Upper lobe of right lung (tissue), 1 donor: Measurements from ENCODE around the gene KRTAP5-8. TPM values are rescaled to one million over a fixed set of nuclear protein-coding genes. Genes with fewer than 3 reads are reported as not detected.
"Not testable (repeated sequence)": the region's sequence is repeated elsewhere in the genome, so short reads cannot be mapped to it uniquely, and the experiment has no call there.

Experiments
- ATAC-seq: fragments of 200-7000 bp; cut with Tn5 transposase; one replicate; pipeline ENCODE4 v1.9.1; 2020; ENCODE audit warnings: mild to moderate bottlenecking, moderate library complexity
- DNase-seq: peaks from one replicate; pipeline ENCODE4 v3.0.0-alpha.2; 2020
- H3K27ac ChIP-seq: fragments of 200-600 bp; one replicate; pipeline ENCODE4 v1.8.0; 2022
- H3K27me3 ChIP-seq: fragments of 200-600 bp; one replicate; pipeline ENCODE4 v1.8.0; 2022; ENCODE audit warnings: mild to moderate bottlenecking
- H3K36me3 ChIP-seq: fragments of 200-600 bp; one replicate; pipeline ENCODE4 v1.8.0; 2022
- H3K4me1 ChIP-seq: fragments of 200-600 bp; one replicate; pipeline ENCODE4 v1.8.0; 2022
- H3K4me3 ChIP-seq: fragments of 200-600 bp; one replicate; pipeline ENCODE4 v1.8.0; 2022; ENCODE audit warnings: mild to moderate bottlenecking
- H3K9me3 ChIP-seq: fragments of 200-600 bp; one replicate; pipeline ENCODE4 v1.8.0; 2022
- intact Hi-C: fragments of 100-400 bp; cut with DNase I; formaldehyde crosslinking; loops from one replicate; pipeline ENCODE4 v1.11.0; 2022
- total RNA-seq: library from RNA; stranded (reverse); fragmentation: NEBNext Ultra II Directional; extraction: Animal tissue kit (Norgen Biotek cat#: 25700); gene quantifications from one replicate; pipeline ENCODE4 v1.2.1, GENCODE V29; 2021
- TF ChIP-seq, protein P1 (sequence below): fragments of 200-600 bp; IDR thresholded peaks from one replicate; pipeline ENCODE4 v1.8.0; 2022; ENCODE audit warnings: antibody characterized with exemption
- donor health status: DM: no; HTN: yes; CAD: no; lungs with severe emphysema.

The KRTAP5-8 gene
- total RNA-seq, 1 donor from 2014 or later, result not detected

DNA sequence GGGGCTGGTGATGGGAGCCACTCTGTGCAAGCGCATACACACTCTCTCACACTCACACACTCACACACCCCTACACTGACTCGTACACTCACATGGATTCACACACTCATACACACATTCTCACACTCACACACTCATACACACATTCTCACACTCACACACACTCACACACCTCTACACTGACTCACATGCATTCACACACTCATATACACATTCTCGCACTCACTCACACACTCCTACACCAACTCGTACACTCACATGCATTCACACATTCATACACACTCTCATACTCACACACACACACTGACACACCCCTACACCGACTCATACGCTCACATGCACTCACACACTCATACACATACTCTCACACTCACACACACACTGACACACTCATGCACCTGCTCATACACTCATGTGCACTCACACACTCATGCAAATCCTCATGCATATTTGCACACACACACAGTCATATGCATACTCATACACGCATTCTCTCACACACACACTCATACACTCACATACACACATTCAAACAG lies 39.7 kb downstream of the KRTAP5-8 start:
- DNase-seq, result no peak
- intact Hi-C loops, result no loop called here
- H3K27ac ChIP-seq, result no peak overlapping the region
- no peaks in the 10 kb centered on the region for H3K4me1 ChIP-seq
- H3K27me3 ChIP-seq, result no peaks in the 10 kb centered on the region
- no peak overlapping the region for H3K4me3 ChIP-seq
- TF ChIP-seq, protein P1, sequence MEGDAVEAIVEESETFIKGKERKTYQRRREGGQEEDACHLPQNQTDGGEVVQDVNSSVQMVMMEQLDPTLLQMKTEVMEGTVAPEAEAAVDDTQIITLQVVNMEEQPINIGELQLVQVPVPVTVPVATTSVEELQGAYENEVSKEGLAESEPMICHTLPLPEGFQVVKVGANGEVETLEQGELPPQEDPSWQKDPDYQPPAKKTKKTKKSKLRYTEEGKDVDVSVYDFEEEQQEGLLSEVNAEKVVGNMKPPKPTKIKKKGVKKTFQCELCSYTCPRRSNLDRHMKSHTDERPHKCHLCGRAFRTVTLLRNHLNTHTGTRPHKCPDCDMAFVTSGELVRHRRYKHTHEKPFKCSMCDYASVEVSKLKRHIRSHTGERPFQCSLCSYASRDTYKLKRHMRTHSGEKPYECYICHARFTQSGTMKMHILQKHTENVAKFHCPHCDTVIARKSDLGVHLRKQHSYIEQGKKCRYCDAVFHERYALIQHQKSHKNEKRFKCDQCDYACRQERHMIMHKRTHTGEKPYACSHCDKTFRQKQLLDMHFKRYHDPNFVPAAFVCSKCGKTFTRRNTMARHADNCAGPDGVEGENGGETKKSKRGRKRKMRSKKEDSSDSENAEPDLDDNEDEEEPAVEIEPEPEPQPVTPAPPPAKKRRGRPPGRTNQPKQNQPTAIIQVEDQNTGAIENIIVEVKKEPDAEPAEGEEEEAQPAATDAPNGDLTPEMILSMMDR, result no peak
- no peaks in the 10 kb centered on the region for H3K9me3 ChIP-seq
- no peak for ATAC-seq
- H3K36me3 ChIP-seq, result no peaks in the 10 kb centered on the region

- H3K27ac ChIP-seq, H3K4me1 ChIP-seq, H3K4me3 ChIP-seq, H3K27me3 ChIP-seq, intact Hi-C loops, ATAC-seq, H3K9me3 ChIP-seq, H3K36me3 ChIP-seq, DNase-seq: not testable (repeated sequence)
Observed at GRCh38 chr11:71579513-71579912, 41.7 kb downstream of the KRTAP5-8 start.

DNA sequence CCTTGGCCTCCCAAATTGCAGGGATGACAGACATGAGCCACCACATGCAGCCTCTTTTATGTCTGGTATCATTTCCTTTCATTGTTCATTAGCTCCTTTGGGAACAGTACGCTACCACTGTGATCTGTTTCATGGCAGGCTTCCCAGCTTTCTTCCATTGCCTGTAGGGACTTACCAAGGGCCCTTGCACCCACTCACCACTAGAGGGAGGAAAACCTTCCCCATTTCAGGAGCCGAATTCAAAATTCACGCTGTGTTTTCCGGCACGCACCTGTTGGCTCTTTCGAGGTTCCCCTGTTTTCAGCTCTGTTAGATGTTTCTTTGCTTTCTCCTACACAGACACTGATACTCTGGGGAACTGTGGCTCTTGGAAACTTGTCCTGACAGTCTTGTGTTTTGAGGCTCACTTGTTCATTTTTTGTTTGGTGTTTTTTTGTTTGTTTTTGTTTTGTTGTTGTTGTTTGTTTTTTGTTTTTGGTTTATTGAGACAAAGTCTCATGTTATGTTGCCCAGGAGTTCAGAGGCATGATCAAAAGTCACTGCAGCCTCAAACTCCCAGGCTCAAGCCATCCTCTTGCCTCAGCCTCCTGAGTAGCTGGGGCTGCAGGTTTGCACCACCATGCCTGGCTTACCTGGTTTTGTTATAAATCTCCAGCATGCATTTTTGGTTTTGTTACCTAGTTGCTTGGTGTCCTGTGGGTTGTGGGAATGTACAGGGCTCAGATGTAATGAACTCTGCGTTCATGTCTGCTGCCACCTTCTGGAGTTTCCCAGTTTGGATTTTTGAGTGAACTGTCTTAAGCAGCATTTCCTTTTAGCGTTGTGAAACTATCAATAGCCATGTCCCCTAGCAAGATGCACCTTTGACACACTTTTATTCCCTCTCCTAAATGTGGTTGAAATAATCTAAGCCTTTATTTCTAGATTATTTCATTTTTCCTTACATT lies 42.5 kb downstream of the KRTAP5-8 start:
- Histone ChIP-seq H3K4me3 (no peak overlapping the region), H3K27me3 (no peaks in the 10 kb centered on the region), H3K9me3 (no peaks in the 10 kb centered on the region), H3K4me1 (no peaks in the 10 kb centered on the region), H3K27ac (no peak overlapping the region), H3K36me3 (no peaks in the 10 kb centered on the region)
- DNase-seq, result no peak
- TF ChIP-seq, protein P1, result peak; percentile 92
- intact Hi-C loops, result no loop called here
- ATAC-seq, result peak; percentile 86

- intact Hi-C loops, result no loop called here
- Histone ChIP-seq H3K36me3 (no peaks in the 10 kb centered on the region), H3K4me1 (no peaks in the 10 kb centered on the region), H3K4me3 (no peak overlapping the region), H3K27ac (no peak overlapping the region), H3K27me3 (no peaks in the 10 kb centered on the region), H3K9me3 (no peaks in the 10 kb centered on the region)
- TF ChIP-seq, protein P1, result no peak
- DNase-seq (no peak), ATAC-seq (no peak)
Observed at GRCh38 chr11:71581826-71582225, 44.0 kb downstream of the KRTAP5-8 start.

DNA sequence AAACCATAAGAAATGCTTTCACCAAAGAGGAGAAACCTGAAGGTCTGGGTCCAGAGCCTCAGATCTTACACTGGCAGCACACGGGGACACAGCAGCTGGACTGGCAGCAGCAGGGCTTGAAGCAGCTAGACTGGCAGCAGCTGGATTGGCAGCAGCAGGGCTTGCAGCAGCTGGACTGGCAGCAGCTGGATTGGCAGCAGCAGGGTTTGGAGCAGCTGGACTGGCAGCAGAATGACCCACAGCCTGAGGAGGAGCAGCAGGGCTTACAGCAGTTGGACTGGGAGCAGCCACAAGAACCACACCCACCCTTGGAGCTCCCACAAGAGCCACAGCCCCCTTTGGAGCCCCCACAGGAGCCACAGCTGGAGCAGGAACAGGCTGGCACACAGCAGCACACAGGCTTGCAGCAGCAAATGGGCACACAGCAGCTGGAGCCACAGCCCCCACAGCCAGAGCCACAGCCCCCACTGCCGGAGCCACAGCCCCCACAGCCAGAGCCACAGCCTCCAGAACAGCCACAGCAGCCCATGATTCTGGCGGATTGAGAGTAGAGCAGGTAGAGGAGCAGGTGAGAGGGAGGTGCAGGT lies 44.6 kb downstream of the KRTAP5-8 start, which contains the start of gene KRTAP5-11:
KRTAP5-11 (minus strand) TSS at position 567 of the 587 bp plus-strand sequence; CDS start at position 529, 38 bp downstream.
- DNase-seq (no peak), ATAC-seq (no peak)
- no peaks in the 10 kb centered on the region for H3K27me3 ChIP-seq
- H3K4me1 ChIP-seq, result no peaks in the 10 kb centered on the region
- no peak within 1 kb of the TSS for H3K27ac ChIP-seq
- H3K36me3 ChIP-seq, result no peaks in the 10 kb centered on the region
- TF ChIP-seq, protein P1, result no peak
- no peak within 1 kb of the TSS for H3K4me3 ChIP-seq
- H3K9me3 ChIP-seq, result no peaks in the 10 kb centered on the region
- intact Hi-C loops, result no loop called here

DNA sequence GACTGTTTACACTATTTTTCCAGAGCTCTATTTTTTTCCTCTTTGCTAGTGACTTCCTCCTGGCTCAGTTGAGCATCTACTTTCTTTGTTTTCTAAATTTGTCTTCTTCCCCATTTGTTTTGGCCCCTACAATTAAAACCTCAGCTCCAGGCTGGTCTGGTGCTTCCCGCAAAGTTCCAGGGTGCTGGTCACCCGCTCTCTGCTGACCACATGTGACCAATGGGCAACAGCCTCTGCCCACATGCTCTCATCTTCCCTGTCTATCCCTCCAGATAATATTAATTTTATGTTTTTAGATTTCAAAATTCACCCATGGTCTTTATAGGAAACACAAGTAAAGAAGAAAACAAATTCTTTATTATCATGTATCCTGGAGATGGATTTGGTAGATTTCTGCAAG lies 45.1 kb downstream of the KRTAP5-8 start:
- H3K4me3 ChIP-seq, H3K4me1 ChIP-seq, intact Hi-C loops, ATAC-seq, H3K27me3 ChIP-seq, H3K9me3 ChIP-seq, DNase-seq, H3K27ac ChIP-seq, H3K36me3 ChIP-seq: not testable (repeated sequence)

GRCh38 chr11:71585673-71586072 lies 47.8 kb downstream of the KRTAP5-8 start:
- H3K27ac ChIP-seq, ATAC-seq, H3K36me3 ChIP-seq, H3K4me1 ChIP-seq, H3K4me3 ChIP-seq, H3K9me3 ChIP-seq, DNase-seq, H3K27me3 ChIP-seq, intact Hi-C loops: not testable (repeated sequence)

GRCh38 chr11:71588314-71588713 lies 50.5 kb downstream of the KRTAP5-8 start:
- ATAC-seq, H3K4me3 ChIP-seq, H3K4me1 ChIP-seq, H3K36me3 ChIP-seq, intact Hi-C loops, DNase-seq, H3K27me3 ChIP-seq, H3K9me3 ChIP-seq, H3K27ac ChIP-seq: not testable (repeated sequence)
